GM21529 (cell line): Measurements from ENCODE around the gene DPP6.
"Not testable (repeated sequence)": the region's sequence is repeated elsewhere in the genome, so short reads cannot be mapped to it uniquely, and the experiment has no call there.

Experiments
- ATAC-seq: cut with Tn5 transposase; IDR thresholded peaks from one replicate; pipeline ENCODE4 v1.9.1; 2021; ENCODE audit not compliant: unreplicated experiment

The DPP6 gene

DNA sequence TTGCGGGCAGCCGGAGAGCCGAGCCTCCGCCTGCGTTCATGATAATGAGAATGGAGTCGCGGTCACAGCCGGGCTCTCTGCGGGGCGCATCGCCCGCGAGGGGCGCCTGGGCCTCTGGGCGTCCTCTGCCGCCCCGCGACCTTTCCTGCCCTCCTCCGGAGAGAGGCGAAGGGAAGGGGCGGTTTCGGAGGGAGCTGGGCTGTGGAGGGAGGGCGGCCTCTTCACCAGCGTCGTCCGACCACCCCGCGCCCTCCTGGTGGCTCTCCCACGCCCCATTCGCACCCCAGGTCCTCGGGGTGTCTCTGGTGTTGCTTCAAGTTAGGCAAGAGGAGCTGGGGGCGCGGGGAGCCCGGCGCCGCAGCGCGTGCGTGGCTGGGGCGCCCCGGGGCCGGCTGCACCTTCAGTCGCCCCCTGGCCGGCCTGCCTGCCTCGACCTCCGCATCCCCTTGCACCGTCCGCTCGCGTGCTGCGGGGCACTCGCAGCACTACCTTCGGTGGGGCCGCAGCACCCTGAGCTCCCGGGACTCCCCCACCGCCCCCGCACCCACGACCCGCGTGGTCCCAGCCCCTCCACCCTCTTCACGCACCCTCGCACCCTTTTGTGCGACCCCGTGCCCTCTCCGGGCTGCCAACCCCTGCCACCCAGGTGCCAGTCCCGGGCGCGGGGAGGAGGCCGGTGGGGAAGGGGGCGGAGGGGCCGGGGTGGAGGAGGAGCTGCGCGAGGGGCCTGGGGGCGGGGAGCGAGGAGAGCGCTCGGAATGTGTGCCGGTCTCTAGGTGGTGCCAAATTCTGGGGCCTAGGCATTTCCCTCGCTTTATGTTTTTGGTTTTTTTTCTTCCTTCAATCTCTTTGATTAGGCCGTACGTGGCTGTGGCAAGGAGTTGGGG, at the start of gene DPP6:
Gene DPP6 (plus strand): TSS at position 756 of the 887 bp plus-strand sequence.
- ATAC-seq: not testable (repeated sequence)

DNA sequence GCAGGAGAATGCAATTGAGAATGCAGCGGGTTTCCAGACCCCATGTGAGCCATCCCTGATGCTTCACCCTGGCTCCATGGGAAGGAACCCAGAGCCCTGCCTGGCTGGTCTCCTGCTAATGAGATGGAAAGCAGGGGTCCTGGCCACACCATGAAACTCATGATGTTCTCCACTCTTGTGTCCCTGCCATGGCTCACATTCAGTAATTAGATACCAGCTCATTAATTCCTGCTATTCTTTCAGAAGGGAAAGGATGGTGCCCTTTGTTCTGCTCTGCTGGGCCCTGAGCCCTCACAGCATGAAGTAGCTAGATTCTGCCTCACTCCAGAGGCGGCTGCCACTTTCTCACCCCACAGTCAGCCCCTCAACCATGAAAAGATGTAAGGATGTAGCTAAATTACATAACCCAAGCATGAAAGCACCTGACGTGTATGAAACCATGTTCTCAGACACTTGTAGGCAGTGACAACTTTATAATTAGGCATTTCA, 42.7 kb upstream of the DPP6 start:
- not testable (repeated sequence) for ATAC-seq

DNA sequence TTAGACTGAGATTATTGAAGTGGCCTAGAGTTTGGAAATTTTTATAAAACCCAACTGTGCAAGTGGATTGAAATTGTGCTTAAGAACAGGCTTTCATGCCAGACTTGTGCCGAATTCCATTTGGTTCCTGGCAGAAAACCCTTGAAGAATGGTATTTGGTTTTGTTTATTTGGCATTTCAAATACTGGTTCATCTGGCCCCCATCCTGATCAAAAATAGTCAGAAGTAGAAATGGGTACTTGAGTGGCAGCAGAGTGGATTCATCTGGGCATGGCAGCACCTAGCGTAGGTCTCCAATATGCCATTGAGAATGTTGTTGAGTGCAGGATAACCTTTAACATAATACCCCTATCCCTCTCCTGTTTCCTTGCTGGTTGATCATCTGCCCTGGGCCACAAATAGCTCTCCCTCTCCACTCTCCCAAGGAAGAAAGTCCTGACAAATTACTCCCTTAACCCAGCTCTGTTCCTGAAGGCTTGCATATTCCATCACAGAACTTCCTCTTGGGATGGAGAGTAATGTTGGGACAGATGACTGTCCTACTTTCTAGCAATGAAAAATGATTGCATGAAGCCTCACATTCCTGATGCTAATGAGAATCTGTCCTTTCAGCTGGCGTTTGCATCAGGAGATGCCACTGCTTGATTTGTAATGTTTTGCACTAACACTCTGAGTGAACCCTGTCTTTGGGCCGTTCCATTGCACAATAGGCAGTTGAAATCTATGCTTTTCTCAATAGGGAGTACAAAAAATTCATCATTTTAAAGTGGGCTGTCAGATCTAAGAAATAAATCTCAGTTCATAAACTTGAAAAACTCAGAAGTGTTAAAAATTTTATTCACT, 41.3 kb upstream of the DPP6 start:
- not testable (repeated sequence) for ATAC-seq

DNA sequence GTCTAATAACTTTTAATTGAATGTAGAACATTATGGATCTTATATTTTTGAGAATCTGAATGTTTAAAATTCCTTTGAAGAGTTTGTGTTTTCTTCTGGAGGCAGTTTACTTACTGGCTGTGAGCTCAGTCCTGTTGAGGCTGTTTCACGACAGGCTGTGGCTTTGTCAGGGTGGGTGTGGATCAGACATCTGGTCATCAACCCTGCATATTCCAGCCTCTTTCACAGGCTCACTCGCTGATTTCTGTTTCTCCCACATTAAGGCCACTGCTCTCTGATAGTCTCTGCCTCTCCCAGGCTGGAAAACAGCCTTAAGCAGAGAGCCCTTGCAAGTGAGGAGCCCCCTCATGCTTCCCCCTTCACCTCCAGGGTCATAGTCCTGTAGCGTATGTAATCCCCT, 39.4 kb upstream of the DPP6 start:
- not testable (repeated sequence) for ATAC-seq

DNA sequence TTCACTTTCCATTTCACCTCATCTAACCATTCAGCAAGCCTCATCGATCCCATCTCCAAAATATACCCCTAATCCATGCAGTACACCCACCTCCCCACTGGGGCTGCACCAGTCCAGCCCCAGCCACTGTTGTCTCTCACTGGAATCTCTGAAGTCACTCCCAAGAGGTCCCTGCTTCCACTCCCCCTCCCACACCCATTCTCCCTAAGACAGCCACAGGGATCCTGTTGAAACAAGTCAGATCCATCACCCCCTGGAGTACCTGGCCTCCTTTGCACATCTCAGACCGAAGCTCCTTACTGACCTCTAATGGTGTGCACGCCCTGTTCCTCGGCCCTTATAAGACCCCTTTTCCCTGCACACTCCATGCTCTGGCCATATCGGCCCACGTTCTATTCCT, 36.6 kb upstream of the DPP6 start:
- ATAC-seq: not testable (repeated sequence)

DNA sequence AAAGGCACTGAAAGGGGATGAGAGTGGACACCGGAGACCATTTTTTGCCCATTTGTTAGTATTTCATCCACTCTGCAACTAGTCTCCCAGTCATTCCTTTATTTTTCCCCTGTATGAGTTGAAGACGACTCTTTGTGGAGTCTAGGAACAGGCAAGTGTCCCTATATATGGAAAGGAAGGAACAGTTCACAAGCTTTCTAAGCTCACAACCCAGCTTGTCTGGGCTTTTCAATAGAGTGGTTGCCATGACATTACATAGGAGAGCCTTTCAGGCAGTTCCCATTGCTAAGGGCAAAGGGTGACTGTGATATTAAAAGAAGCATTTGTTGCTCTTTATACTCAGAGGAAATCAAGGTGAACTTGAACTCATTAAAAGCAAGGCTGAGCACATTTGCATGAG, 33.8 kb upstream of the DPP6 start:
- not testable (repeated sequence) for ATAC-seq

DNA sequence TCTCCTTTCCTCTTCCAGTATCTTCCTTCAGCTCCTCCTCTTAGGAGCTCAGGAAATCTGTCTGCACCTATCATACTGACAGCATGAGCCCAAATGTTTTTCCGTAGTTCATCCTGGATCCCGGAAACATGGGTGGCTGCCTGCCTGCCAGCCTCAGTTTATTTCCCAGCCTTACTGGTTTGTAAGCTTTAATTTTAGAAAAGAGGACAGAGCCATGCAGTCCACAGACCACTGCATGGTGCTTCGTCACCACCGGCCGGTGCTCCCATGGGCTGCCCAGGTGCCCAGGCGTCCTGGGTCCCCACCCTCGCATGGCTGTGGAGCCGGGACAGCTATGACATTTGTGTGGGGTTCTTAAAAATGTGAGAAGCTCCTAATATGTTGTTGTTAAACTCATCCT, 24.4 kb upstream of the DPP6 start:
- not testable (repeated sequence) for ATAC-seq

DNA sequence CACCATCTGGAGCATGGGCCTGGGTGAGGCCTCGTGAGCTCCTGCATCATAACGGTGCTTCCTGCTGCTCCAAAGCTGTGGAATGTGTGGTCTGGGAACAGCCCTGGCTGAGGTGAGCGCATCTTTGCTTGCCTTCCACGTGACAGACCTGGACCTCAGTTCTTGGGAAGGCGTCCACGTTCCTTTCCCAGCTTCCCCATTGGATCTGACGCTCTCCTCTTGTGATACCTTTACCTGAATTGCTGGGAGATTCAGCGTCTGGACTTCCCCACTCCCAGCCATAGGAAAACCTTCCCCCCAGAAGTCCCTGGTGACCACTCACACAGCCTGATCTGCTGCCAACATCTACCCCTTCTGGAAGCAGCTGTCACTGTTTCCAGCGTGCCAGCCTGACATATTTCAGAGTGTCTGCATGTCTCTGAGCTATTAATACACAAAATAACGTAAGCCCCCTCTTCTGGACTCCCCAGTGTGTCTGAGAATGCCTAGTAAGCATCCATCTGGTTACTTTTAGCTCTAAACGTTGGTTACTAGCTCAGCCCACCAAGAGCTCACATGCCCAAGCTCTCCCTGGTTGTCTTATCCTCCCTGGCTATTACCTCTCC, 21.6 kb upstream of the DPP6 start:
- not testable (repeated sequence) for ATAC-seq

DNA sequence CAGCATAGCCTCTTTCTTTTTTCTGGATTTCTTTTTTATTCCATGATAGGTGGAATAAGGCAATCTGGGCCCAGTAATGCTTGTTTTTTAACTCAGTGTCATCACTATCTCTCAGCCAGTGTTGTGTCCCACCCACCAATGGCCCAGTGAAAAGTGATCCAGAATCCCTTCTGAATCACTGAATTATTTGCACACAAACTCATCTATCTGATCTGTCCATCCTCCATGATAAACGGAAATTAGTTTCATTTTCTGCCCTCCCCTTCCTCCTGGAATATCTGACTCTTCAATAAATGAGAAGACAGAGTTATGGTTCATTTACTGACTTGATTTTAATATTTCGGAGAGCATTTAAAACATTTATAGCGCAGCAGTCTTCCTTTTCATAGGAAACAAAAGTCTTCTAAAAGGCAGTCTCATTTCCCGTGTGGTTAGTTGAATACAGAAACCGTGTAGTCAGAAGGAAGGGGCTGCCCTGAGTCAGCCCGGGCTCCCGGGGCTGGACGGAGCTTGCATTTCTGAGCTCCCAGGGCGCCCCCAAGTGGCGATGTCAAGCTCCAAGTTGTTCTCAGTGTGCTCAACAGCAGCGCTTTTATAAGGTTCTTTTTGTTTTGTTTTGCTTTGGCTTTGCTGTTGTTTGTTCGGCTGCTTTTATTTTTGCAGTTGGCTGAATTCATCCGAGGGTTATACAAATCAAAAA, 12.6 kb upstream of the DPP6 start:
- ATAC-seq: peak; percentile 93

DNA sequence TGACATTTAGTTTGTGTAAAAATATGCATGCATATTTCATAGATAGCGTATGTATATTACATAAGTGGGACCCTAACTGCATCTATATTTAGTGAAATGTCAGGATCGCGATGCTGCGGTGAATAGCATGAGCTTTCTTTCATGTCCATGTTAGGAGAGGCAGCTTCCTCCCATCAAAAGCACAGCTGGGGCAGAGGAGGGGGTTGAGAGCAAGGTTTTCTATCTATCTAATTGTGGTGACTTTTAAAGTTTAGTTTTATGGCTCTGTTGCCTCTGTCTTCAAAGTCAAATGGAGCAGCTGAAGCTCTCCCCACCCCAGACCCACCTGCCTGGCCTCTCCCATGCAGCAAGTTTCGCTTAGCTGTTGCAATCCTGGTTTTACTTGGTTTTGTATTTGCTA, 1.8 kb upstream of the DPP6 start:
- not testable (repeated sequence) for ATAC-seq

DNA sequence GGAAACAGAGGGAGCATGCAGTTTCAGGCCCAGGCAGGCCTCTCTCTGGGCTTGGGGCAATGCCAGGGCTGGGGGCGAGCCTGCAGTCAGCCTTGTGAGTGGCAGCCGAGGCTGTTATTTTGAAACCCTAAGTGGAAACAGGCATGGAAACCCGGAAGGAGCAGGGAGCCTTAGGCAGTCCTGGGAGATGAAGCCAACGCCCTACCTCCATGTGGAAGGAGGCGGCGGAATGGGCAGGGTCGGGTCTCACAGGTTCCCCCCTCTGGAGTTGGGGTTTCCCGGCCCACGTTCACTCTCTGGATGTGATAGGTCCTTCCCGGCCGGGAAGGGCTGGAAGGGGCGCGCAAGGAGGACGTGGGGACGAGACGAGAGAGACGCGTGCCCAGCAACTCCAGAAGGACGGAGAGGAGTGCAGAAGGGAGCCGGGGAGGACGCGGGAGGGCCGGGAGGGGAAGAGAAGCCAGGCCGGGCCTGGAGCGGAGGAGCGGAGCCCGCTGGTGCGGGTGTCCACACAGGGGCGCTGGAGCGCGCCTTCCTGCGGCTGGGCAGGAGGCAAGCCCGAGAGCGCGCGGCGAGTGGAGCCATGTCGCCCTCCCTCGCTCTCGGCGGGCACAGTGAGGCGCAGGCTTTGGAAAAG, 1.1 kb upstream of the DPP6 start:
- not testable (repeated sequence) for ATAC-seq

DNA sequence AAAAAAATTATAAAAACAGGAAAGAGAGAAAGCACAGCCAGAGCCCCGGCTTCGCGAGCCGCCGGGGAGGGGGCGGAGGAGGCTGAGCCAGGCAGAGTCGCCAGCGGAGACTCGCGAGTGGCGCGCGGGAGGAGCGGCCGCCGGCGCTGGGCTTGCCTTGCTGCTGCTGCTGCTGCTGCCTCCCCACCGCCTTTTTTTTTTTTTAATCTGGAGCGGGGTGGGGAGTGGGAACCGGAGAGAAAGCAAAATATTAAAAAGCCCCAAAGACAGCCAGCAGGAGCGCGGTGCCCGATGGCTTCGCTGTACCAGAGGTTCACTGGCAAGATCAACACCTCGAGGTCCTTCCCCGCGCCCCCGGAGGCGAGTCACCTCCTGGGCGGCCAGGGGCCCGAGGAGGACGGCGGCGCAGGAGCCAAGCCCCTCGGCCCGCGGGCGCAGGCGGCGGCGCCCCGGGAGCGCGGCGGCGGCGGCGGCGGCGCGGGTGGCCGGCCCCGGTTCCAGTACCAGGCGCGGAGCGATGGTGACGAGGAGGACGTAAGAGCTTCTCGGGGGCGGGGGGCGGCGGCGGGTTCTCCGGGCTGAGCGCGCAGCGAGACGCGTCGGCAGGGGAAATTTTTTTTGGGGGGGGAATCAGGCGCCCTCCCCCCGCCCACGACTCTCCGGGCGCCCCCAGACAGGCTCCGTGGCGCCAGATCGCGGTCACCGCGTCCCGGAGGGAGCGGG, 493 bp downstream of the DPP6 start:
- not testable (repeated sequence) for ATAC-seq

DNA sequence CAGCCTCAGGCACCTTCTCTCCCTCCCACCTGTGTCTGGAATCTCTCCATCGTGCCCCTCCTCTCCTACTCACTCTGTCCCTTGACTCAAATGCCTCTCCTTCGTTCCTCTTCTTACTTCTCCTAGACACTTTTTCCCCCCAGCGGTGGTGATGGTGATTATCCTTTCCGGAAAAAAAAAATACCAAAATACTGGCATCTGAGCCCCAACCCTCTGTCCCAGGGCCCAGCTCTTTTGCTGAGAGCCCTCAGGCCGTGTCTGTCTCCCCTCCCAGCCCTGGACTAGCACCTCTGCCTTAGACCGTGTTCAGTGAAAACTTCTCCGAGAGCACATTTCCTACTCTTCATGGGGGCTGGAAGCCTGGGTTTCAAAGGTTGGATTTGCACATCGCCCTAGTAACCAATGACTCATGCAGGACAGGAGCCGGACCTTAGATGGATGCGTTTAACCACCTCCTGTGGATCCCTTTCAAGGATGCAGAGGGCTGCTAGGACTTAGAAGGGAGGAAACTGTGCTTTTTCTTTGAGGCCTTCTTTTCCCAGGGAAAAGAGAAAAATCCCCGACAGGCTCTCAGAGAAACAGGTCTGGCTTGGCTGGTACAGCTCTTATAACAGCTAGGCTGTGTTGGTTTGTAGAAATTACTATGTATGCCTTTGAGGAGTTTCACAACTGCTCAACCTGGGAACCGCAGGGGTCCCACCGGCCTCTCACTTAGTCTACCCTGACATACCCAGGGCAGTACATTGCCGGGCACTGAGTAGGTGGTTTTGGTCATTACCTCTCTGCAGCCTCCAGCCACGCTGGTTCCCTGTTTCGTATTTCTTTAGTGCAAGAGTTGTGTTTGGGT, 1.5 kb downstream of the DPP6 start:
- ATAC-seq: not testable (repeated sequence)

DNA sequence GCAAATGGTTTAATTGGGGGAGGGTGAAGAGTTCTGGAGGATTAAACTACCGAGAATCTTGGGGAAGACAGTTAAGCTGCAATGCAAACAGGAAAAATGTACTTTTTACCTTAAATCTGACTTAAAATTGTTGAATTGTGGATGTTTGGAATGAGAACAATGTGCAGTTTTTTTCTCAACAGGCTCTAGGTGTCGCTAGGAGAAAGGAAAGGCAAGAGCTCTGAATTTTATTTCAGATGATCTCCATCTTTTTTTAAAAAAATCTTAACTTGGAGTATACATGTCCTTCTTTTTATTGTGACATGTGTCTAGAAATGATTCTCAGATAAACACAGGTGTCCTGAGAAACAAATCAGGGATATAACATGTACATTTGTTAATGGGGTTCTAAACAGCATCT, 2.5 kb downstream of the DPP6 start:
- not testable (repeated sequence) for ATAC-seq

DNA sequence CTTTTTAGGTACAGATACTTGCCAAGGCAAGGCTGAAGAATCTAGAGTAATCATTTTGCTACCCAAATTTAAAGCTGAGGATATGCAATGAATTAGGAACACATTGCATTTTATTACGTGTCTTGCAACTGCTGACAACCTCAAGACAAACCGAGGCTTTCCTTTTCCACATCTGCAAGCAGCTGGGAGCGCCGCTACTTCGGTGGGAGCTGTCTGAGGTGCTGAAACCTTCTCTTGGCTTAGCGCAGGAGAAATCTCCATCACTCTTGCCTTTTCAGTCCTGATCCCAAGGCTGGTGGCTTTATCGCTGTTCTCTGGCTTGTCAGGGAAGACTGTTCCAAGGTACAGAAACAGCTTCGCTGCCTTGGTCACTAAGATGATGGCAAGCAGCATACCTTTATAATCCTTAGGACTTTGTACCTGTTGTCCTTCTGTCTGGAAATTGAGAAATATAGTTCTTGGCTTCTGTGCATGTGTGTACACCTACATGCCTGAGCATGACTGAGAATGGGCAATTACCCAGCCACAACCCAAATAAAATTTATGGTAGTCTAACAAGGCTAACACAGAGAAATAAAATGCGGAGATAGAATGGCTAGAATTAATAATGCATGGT, 3.4 kb downstream of the DPP6 start:
- ATAC-seq: not testable (repeated sequence)

DNA sequence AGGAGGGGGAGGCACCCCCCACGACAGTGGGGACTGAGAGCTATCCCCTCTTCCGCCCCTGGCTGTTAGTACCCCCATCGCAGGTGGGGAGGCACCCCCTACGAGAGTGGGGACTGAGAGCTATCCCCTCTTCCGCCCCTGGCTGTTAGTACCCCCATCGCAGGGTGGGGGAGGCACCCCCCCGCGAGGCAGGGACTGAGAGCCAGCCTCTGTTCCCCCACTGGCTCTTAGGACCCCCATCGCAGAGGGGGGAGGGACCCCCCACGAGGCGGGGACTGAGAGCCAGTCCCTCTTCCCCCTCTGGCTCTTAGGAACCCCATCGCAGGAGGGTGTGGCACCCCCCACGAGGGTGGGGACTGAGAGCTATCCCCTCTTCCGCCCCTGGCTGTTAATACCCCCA, 6.6 kb downstream of the DPP6 start:
- ATAC-seq: not testable (repeated sequence)

DNA sequence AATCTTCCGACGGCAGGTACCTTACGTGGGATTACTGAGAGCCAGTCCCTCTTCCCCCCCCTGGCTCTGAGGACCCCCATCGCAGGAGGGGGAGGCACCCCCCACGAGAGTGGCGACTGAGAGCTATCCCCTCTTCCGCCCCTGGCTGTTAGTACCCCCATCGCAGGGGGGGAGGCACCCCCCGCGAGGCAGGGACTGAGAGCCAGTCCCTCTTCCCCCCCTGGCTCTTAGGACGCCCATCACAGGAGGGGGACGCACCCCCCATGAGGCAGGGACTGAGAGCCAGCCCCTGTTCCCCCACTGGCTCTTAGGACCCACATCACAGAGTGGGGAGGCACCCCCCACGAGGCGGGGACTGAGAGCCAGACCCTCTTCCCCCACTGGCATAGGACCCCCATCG, 8.4 kb downstream of the DPP6 start:
- not testable (repeated sequence) for ATAC-seq

DNA sequence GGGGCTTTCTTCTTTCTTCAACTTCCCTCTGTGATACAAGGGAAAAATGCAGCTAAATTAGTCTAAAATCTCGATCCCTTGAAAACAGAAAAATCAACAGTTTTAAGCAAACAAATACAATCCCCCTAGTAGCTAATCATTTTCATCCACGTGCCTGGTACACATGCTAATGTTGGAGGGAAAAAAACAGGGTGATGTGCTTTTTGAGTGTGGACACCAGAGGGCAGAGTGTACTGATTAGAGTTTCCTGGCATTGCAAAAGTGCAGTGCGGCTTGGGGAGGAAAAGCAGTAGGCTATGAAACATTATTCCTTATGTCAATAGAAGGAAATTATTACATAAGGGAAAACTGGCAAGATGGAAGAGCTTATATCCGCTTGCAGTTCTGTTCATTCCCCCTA, 19.6 kb downstream of the DPP6 start:
- ATAC-seq: not testable (repeated sequence)
